ENCODE measurements around the gene FAIM.
"Not testable (repeated sequence)": the region's sequence is repeated elsewhere in the genome, so short reads cannot be mapped to it uniquely, and the experiment has no call there.

The FAIM gene

GRCh38 chr3:138604106-138604595 lies 4.4 kb upstream of the FAIM start:
- not testable (repeated sequence) for DNase-seq

GRCh38 chr3:138609898-138610266 lies 1.3 kb downstream of the FAIM start:
- no peak for DNase-seq

GRCh38 chr3:138615462-138615861 lies 6.9 kb downstream of the FAIM start:
- no peak for DNase-seq

- no peak for DNase-seq
Measured at GRCh38 chr3:138620431-138620830, 11.9 kb downstream of the FAIM start.

DNA sequence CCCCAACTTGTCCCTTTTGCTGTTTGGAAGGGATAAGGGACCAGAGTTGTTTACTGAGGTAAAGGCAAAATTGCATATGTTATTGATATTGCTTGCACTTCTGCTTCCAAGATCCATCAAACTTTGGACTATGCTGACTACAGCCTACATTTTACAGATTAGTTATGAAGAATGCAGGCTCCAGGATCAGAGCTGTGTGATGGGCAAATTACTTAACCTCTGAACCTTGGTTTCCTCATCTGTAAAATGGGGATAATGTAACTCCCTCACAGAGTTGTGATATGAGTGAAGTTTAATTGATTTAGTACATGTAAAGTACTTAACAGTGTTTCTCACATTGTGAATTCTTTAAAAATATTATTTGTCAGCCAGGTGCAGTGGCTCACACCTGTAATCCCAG lies 15.9 kb downstream of the FAIM start:
- DNase-seq = no peak

DNA sequence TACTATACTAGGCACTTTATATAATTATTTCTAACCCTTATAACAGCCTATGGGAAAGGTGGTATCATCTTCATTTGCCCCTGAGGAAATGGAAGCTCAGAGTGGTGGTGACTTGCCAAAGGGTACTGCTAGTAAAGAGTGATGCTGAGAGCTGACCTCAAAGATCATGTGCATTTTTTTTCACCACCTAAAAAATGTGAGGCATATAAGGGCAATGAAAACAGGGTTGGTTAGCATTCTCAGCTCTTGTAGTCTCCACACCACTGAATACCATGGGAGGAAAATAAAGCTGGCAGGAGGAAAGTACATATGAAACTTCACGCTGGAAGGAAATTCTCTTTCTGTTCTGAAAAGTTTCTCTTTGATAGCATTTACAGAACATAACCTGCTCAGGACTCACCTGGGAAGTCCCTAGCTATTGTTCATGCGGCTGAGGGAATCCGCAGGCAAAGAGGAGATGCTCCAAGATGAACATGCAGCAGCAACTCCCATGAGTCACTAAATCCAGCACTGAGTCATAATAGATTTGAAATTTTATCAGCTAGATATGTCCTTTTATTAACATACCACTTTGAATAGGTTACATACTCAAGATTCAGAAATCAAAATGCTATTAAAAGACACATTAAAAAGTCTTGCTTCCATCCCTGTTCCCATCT lies 17.3 kb downstream of the FAIM start:
- no peak for DNase-seq

DNA sequence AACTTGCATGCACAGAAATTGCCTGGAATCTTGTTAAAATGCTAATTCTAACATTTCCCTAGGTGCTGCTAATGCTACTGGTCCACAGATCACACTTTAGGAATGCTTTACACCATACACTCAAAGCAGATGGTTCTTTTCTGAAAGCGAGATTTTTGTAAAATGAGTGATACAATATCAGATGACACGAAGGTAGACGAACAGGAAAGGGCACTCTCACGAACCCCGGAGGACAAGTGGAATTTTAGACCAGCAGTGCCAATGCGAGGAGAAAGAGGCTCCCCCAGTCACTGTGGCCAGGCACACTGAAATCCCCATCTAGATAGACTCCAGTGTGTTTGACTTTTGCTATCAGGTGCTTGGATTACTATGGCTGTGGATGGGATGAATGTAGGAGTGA lies 21.0 kb downstream of the FAIM start:
- no peak for DNase-seq

DNA sequence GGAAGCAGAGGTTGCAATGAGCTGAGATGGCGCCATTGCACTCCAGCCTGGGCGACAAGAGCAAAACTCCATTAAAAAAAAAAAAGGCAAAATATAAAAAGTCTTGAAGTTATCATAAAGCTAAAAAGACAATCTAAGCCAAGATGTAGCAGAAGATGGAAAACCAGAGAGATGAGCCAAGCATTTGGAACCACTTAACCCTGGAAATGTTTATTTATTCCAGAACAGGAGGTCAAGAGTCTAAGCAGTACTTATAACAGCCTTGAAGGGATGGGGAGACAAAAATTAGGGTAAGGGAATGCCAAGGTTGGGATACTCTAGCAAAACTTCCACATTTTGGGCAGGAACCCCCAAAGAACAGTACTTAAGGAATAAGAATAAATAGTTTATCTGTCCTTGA lies 30.1 kb downstream of the FAIM start:
- DNase-seq = no peak

DNA sequence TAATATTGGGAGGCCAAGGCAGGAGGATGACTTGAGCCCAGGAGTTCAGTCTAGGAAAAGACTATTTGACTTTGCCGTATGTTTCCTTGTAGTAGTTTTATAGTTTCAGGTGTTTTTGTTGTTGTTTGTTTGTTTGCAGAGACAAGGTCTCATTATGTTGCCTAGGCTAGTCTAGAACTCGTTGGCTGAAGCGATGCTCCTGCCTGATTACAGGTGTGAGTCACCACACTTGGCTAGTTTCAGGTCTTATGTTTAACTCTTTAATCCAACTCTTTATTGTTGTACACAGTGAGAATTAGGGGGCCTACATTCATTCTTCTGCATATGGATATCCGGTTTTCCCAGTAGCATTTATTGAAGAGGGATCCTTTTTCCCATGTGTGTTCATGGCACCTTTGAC lies 32.0 kb downstream of the FAIM start:
- no peak for DNase-seq

DNA sequence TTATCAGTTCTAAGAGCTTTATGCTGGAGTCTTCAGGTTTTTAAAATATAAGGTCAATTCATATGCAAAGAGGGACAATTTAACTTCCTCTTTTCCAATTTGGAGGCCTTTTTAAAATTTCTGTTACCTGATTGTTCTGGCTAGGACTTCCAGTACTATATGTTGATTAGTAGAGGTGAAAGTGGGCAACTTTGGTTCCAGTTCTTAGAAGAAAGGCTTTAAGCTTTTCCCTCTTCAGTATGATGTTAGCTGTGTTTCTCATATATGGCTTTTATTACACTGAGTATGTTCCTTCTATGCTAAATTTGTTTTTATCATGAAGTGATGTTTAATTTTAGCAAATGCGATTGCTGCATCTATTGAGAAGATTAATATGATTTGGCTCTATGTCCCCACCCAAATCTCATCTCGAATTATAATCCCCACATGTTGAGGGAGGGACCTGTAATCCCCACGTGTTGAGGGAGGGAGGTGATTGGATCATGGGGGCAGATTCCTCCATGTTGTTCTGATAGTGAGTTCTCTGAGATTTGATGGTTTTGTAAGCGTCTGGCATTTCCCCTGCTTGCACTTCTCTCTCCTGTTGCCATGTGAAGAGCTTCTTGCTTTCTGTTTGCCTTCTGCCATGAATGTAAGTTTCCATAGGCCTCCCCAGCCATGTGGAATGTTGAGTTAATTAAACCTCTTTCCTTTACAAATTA lies 33.8 kb downstream of the FAIM start:
- no peak for DNase-seq

GRCh38 chr3:138642927-138643253 lies 34.3 kb downstream of the FAIM start:
- no peak for DNase-seq

DNA sequence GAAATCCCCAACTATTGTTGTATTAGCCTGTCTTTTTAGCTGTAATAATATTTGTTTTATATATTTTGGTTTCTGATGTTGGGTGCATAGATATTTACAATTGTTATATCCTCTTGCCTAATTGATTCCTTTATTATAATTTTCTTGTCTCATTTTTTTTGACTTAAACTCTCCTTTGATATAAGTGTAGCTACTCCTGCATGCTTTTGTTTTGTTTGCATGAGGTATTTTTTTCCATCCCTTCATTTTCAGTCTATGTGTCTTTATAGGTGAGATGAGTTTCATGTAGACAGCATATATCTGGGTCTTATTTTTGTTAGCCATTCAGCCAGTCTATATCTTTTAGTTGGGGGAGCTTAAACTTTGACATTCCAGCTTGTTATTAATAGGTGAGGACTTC lies 37.4 kb downstream of the FAIM start:
- DNase-seq = no peak

- no peak for DNase-seq
Measured at GRCh38 chr3:138646513-138646912, 37.9 kb downstream of the FAIM start.

DNA sequence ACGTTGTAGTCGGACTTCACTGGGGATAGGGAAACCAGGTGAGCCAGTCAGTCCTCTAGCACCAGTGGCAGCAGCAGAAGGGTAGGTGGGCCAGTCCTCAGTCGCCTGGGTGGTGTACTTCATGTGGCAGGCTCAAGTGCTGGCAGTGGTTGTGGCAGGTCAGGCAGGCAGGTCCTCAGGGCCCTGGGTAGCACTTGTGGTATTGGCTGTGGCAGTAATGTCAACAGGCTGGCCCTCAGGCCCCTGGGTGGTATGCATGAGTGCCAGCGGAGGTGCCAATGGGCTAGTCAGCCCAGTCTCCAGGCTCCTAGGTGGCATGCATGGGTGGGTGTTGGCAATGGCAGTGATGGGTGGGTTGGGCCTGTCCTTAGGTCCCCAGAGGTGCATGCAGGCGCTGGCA lies 40.6 kb downstream of the FAIM start:
- no peak for DNase-seq

GRCh38 chr3:138653567-138653966 lies 45.0 kb downstream of the FAIM start:
- no peak for DNase-seq

DNA sequence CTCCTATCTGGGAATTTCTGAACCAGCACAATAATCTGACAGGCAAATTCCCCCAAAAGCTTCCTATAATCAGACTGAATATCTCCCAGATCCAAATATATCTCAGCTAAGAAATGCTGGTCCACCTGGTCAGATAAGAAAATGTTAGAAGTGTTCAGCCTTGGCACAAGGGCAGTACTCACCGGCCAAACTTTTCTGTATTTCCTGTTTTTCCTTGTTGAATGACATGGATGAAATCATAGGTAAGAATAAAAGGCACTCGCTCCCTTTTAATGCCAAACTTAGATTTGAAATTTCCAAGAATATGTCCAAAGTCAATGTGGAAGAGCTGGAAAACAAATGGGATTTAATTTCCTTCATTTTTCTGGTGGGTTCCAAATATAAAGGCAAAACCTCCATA lies 48.9 kb downstream of the FAIM start:
- DNase-seq = no peak

GRCh38 chr3:138668107-138668506 lies 59.5 kb downstream of the FAIM start:
- no peak for DNase-seq

- no peak for DNase-seq
Measured at GRCh38 chr3:138670407-138670806, 61.8 kb downstream of the FAIM start.

DNA sequence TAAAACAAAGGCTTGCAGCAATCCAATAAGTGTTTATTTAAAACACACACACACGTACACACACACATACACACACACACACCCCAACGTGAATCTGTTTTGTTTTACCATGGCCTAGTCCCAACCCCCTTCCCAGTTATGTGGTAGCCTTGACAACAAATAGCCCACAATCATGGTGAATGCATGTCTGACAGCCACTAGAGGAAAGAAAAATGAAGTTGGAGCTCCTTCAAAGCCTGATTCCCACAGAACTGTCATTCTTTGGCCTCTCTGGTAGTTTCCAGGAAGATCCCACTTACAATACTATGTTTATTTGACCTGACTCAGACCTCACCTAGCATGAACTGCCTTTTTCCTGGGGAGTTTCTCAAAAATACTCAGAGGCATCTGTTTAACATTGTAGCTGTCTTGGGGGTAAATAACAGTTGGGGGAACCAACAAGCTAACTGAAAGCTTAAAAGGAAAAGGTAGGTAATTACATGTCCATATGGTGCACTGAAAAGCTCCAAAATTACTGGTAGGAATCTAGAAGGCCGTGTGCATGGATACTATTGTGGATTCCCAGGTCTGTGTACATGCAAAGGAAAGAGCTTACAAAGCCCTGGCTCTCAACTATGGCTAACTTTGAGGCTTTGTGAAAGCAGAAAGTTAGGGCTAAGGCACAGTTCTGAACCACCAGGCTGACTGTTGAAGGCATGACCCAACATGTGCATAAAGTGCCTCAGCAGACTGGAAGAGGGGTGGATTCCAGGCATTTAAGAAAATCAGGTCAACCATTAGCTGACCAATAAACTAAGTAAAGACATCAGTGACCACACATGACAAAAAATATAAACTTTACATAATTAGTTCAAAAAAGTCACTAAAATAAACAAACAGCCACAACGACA lies 65.3 kb downstream of the FAIM start:
- DNase-seq = no peak

DNA sequence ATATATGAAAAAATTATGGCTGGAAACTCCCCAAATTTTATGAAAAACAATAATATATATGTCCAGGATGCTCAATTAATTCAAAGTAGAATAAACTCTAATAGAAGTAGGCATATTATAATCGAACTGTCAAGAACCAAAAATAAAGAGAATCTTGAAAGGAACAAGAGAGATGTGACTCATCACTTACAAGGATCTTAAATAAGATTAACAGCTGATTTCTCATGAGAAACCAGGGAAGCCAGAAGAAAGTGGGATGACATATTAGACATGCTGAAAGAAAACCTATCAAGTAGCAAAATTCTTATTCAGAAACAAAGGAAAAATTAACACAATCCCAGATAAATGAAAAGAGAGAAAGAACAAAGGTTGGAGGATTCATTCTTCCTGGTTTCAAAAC lies 66.8 kb downstream of the FAIM start:
- no peak for DNase-seq

- DNase-seq = no peak
Measured at GRCh38 chr3:138678086-138678485, 69.5 kb downstream of the FAIM start.

DNA sequence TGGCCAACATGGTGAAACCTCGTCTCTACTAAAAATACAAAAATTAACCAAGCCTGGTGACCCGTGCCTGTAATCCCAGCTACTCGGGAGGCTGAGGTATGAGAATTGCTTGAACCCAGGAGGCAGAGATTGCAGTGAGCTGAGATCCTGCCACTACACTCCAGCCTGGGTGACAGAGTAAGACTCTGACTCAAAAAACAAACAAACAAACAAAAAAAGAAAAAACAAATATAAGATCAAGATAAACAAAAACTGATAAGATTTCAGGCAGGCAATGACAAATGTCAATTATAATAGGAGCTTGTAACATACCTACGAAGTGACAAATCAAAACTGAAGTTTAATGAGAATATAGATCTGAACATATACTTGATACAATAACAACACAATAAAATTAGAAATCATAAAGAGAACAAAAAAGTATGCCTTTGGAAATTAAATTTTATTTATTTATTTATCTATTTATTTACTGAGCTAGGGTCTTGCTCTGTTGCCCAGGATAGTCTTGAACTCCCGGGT lies 70.4 kb downstream of the FAIM start:
- DNase-seq = no peak

- DNase-seq = not testable (repeated sequence)
Measured at GRCh38 chr3:138680974-138681373, 72.4 kb downstream of the FAIM start.
